SU-DHL-6 (cell line): Measurements from ENCODE around the gene KCNK18.

ENCODE experiments used
- H2AFZ ChIP-seq: fragments of 200-600 bp; sonication (generic); 2 replicates; pipeline ENCODE4 v1.6.1; 2014; ENCODE audit warnings: low read depth, mild to moderate bottlenecking, moderate library complexity, mixed read lengths, antibody characterized with exemption, low read length; ENCODE audit not compliant: severe bottlenecking
- H3F3A ChIP-seq: fragments of 200-600 bp; shearing (Covaris generic); 2 replicates; pipeline ENCODE4 v1.6.0; 2016; ENCODE audit warnings: antibody characterized with exemption, mild to moderate bottlenecking; ENCODE audit not compliant: insufficient read depth
- H3K27ac ChIP-seq: fragments of 200-600 bp; sonication (generic); 2 replicates; pipeline ENCODE4 v1.5.1; 2016; ENCODE audit warnings: low read depth, mild to moderate bottlenecking, low read length, moderate library complexity, mixed read lengths
- H3K27me3 ChIP-seq: fragments of 200-600 bp; sonication (generic), shearing (Covaris generic); 2 replicates; pipeline ENCODE4 v1.6.0; 2014; ENCODE audit warnings: mild to moderate bottlenecking, low read length
- H3K36me3 ChIP-seq: fragments of 200-600 bp; sonication (generic); 2 replicates; pipeline ENCODE4 v1.6.1; 2014; ENCODE audit warnings: mild to moderate bottlenecking, low read length, mixed read lengths
- H3K4me2 ChIP-seq: fragments of 300-600, 200-600 bp; shearing (Covaris generic), sonication (generic); 2 replicates; pipeline ENCODE4 v1.6.0; 2014; ENCODE audit warnings: low read length, low read depth, mild to moderate bottlenecking; ENCODE audit not compliant: poor library complexity, severe bottlenecking
- H3K4me3 ChIP-seq: fragments of 200-600 bp; sonication (generic); 2 replicates; pipeline ENCODE4 v1.5.1; 2014; ENCODE audit warnings: antibody characterized with exemption, low read length, mild to moderate bottlenecking, mixed read lengths; ENCODE audit not compliant: insufficient read depth, poor library complexity, severe bottlenecking
- H3K79me2 ChIP-seq: fragments of 200-600 bp; sonication (generic); 2 replicates; pipeline ENCODE4 v1.6.1; 2014; ENCODE audit warnings: mild to moderate bottlenecking, low read length, moderate library complexity; ENCODE audit not compliant: insufficient read depth
- H3K9ac ChIP-seq: fragments of 200-600 bp; sonication (generic); 2 replicates; pipeline ENCODE4 v1.7.0; 2014; ENCODE audit warnings: mild to moderate bottlenecking, low read length
- H3K9me2 ChIP-seq: fragments of 200-600 bp; sonication (generic); replicated peaks from 2 replicates; pipeline ENCODE4 v1.6.1; 2014; ENCODE audit warnings: low read length; ENCODE audit not compliant: insufficient read depth
- H3K9me3 ChIP-seq: fragments of 200-600 bp; sonication (generic); 2 replicates; pipeline ENCODE4 v1.6.1; 2014; ENCODE audit warnings: low read length, mixed read lengths; ENCODE audit not compliant: insufficient read depth
- H4K20me1 ChIP-seq: fragments of 200-600 bp; sonication (generic); 2 replicates; pipeline ENCODE4 v1.6.1; 2014; ENCODE audit warnings: low read depth, mild to moderate bottlenecking, antibody characterized with exemption, low read length, moderate library complexity, mixed read lengths
- CTCF ChIP-seq: fragments of 200-600 bp; sonication (generic); IDR thresholded peaks from one replicate; pipeline ENCODE4 v1.5.1; 2017; ENCODE audit warnings: antibody characterized with exemption, mild to moderate bottlenecking, low read length, moderate library complexity; ENCODE audit not compliant: insufficient read depth, poor library complexity, severe bottlenecking
- EZH2phosphoT487 ChIP-seq: fragments of 200-600 bp; sonication (generic), shearing (Covaris generic); conservative IDR thresholded peaks from 2 replicates; pipeline ENCODE4 v1.6.1; 2018; ENCODE audit warnings: mild to moderate bottlenecking, antibody characterized with exemption, low read length, moderate library complexity, mixed read lengths

The KCNK18 gene

GRCh38 chr10:117257721-117258120, 60.4 kb downstream of the KCNK18 start:
- no peak overlapping the region for H3K9ac ChIP-seq
- H3K27ac ChIP-seq = no peak overlapping the region
- TF ChIP-seq CTCF (no peak), EZH2phosphoT487 (no peak)
- no peaks in the 10 kb centered on the region for H3F3A ChIP-seq
- no peak overlapping the region for H3K4me3 ChIP-seq
- H3K9me2 ChIP-seq = no peaks in the 10 kb centered on the region
- no peaks in the 10 kb centered on the region for H3K79me2 ChIP-seq
- H3K9me3 ChIP-seq = no peaks in the 10 kb centered on the region
- H2AFZ ChIP-seq = no peak overlapping the region
- H3K36me3 ChIP-seq = no peaks in the 10 kb centered on the region
- H3K4me2 ChIP-seq = no peak overlapping the region
- no peaks in the 10 kb centered on the region for H4K20me1 ChIP-seq
- no peaks in the 10 kb centered on the region for H3K27me3 ChIP-seq

- H3K27me3 ChIP-seq = no peaks in the 10 kb centered on the region
- H3K9me3 ChIP-seq = no peaks in the 10 kb centered on the region
- H3K79me2 ChIP-seq = no peaks in the 10 kb centered on the region
- H4K20me1 ChIP-seq = no peaks in the 10 kb centered on the region
- no peak overlapping the region for H3K9ac ChIP-seq
- no peak overlapping the region for H3K4me2 ChIP-seq
- H3K36me3 ChIP-seq = no peaks in the 10 kb centered on the region
- H3K4me3 ChIP-seq = no peak overlapping the region
- no peaks in the 10 kb centered on the region for H3F3A ChIP-seq
- no peak for TF ChIP-seq CTCF
- no peak for TF ChIP-seq EZH2phosphoT487
- H3K9me2 ChIP-seq = no peaks in the 10 kb centered on the region
- no peak overlapping the region for H2AFZ ChIP-seq
- no peak overlapping the region for H3K27ac ChIP-seq
These were observed 62.0 kb downstream of the KCNK18 start for GRCh38 chr10:117259279-117259678.
